Measurements from ENCODE around the gene TMEM42.

DNA sequence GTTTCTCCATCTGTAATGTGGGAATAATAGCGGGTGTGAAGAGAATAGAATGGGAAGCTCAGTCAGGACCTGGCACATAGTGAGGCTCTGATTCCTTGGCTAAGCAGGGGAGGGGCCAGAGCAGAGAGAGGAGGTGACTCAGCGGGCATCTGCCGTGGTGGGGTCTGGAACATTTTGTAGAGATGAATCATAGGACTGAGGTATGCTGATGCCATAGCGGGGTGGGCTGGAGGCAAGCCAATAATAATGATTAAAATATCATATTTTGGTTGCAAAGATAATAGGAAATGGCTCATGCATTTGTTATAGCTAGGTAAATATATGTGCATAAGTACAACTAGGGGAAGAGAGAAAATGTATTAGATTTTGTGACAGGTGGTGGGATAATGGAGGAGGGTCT is 23.9 kb downstream of the TMEM42 start:
- TF ChIP-seq POLR2A (conservative IDR thresholded peaks at IDR 0.05): no peak
- TF ChIP-seq, protein P1, sequence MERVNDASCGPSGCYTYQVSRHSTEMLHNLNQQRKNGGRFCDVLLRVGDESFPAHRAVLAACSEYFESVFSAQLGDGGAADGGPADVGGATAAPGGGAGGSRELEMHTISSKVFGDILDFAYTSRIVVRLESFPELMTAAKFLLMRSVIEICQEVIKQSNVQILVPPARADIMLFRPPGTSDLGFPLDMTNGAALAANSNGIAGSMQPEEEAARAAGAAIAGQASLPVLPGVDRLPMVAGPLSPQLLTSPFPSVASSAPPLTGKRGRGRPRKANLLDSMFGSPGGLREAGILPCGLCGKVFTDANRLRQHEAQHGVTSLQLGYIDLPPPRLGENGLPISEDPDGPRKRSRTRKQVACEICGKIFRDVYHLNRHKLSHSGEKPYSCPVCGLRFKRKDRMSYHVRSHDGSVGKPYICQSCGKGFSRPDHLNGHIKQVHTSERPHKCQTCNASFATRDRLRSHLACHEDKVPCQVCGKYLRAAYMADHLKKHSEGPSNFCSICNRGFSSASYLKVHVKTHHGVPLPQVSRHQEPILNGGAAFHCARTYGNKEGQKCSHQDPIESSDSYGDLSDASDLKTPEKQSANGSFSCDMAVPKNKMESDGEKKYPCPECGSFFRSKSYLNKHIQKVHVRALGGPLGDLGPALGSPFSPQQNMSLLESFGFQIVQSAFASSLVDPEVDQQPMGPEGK (CRISPR knock-in tag; IDR thresholded peaks at IDR 0.05; ENCODE audit: borderline replicate concordance): no peak
- no peak for TF ChIP-seq CBX1 (IDR thresholded peaks at IDR 0.05; ENCODE audit: low read depth)
- no peak for TF ChIP-seq YY1 (IDR thresholded peaks at IDR 0.05; ENCODE audit: borderline replicate concordance in 1 of 3, control insufficient read depth in 1 of 3, extremely low read depth in 1 of 3, insufficient read depth in 3 of 3, insufficient read length in 1 of 3, insufficient replicate concordance in 2 of 3, low read depth in 1 of 3, low read length in 2 of 3)
- no peak for TF ChIP-seq ZNF121 (CRISPR knock-in tag; conservative IDR thresholded peaks at IDR 0.05)
- no peak for TF ChIP-seq HMG20A (CRISPR knock-in tag; conservative IDR thresholded peaks at IDR 0.05)
- TF ChIP-seq TGIF2 (CRISPR knock-in tag; IDR thresholded peaks at IDR 0.05): no peak
- no peak for TF ChIP-seq POLR2AphosphoS5 (IDR thresholded peaks at IDR 0.05; ENCODE audit: control insufficient read depth, insufficient read depth, low read depth, low read length)
- TF ChIP-seq ZNF780A (CRISPR knock-in tag; IDR thresholded peaks at IDR 0.05): no peak
- no peak for TF ChIP-seq CHD4 (IDR thresholded peaks at IDR 0.05; ENCODE audit: insufficient read depth, insufficient replicate concordance, low read depth, low read length, poor library complexity, severe bottlenecking)
- no peak for TF ChIP-seq HNRNPLL (IDR thresholded peaks at IDR 0.05; ENCODE audit: low read depth, low read length, poor library complexity, severe bottlenecking)
